CD8-positive, alpha-beta memory T cell (primary cell): ENCODE data around the gene SP9. TPM values are rescaled to one million over a fixed set of nuclear protein-coding genes. Genes with fewer than 3 reads are reported as not detected.

Source experiments
- CTCF ChIA-PET: fragments of 350-600 bp; sonication (Branson Sonifier 250); formaldehyde crosslinking; loops from one replicate; lab custom pipeline; 2021; ENCODE audit warnings: antibody characterized with exemption; lab: Charles Lee
- POLR2A ChIA-PET: fragments of 350-600 bp; sonication (Branson Sonifier 250); formaldehyde crosslinking; loops from one replicate; lab custom pipeline; 2021; ENCODE audit warnings: antibody characterized with exemption; lab: Charles Lee
- DNase-seq, 5 donors: peaks; one replicate each; pipeline versions ENCODE4 v3.0.0 to v3.0.0-alpha.2; 2020 to 2022; ENCODE audit warnings: mixed read lengths in 1 of 5
- H3K27ac ChIP-seq: one replicate; pipeline ENCODE4 v1.7.0; 2013; ENCODE audit warnings: low read depth, mild to moderate bottlenecking, low read length, moderate library complexity
- H3K27me3 ChIP-seq: 2 replicates; pipeline ENCODE4 v1.7.0; 2013; ENCODE audit warnings: low read length, mild to moderate bottlenecking; ENCODE audit not compliant: insufficient read depth, poor library complexity, severe bottlenecking
- H3K36me3 ChIP-seq: 2 replicates; pipeline ENCODE4 v1.7.0; 2013; ENCODE audit warnings: mild to moderate bottlenecking, low read length, moderate library complexity; ENCODE audit not compliant: insufficient read depth
- H3K4me1 ChIP-seq: 2 replicates; pipeline ENCODE4 v1.7.0; 2013; ENCODE audit warnings: mild to moderate bottlenecking, low read length, moderate library complexity; ENCODE audit not compliant: insufficient read depth
- H3K4me3 ChIP-seq: 2 replicates; pipeline ENCODE4 v1.7.0; 2013; ENCODE audit warnings: mild to moderate bottlenecking, low read length
- H3K9me3 ChIP-seq: 2 replicates; pipeline ENCODE4 v1.7.0; 2013; ENCODE audit warnings: mild to moderate bottlenecking, low read length
- H3K27ac Mint-ChIP-seq, 8 donors: one replicate each; pipeline ENCODE4 v1.8.0; 2020 to 2021; ENCODE audit warnings: mixed read lengths in 8 of 8, mild to moderate bottlenecking in 6 of 8, inconsistent platforms in 3 of 8, moderate library complexity in 3 of 8
- H3K27me3 Mint-ChIP-seq, 2 donors: one replicate each; pipeline ENCODE4 v1.8.0; 2020 to 2021; ENCODE audit warnings: mixed read lengths in 2 of 2, mild to moderate bottlenecking in 1 of 2, moderate library complexity in 1 of 2
- H3K36me3 Mint-ChIP-seq, 3 donors: one replicate each; pipeline ENCODE4 v1.8.0; 2020 to 2021; ENCODE audit warnings: mixed read lengths in 3 of 3, inconsistent platforms in 1 of 3, mild to moderate bottlenecking in 1 of 3
- H3K4me1 Mint-ChIP-seq, 3 donors: one replicate each; pipeline ENCODE4 v1.8.0; 2020 to 2021; ENCODE audit warnings: mixed read lengths in 3 of 3, inconsistent platforms in 1 of 3, mild to moderate bottlenecking in 1 of 3
- H3K4me3 Mint-ChIP-seq, 7 donors: one replicate each; pipeline ENCODE4 v1.8.0; 2020 to 2021; ENCODE audit warnings: mixed read lengths in 7 of 7, mild to moderate bottlenecking in 6 of 7, moderate library complexity in 4 of 7, inconsistent platforms in 2 of 7
- H3K9me3 Mint-ChIP-seq, 5 donors: one replicate each; pipeline ENCODE4 v1.8.0; 2020 to 2022; ENCODE audit warnings: mixed read lengths in 5 of 5, mild to moderate bottlenecking in 3 of 5, moderate library complexity in 2 of 5, inconsistent platforms in 1 of 5
- polyA plus RNA-seq: library from polyadenylated mRNA; unstranded; fragments of 300-500 nt; fragmentation: Illumina TruSeq; gene quantifications from one replicate; pipeline ENCODE4 v1.2.3, GENCODE V29; 2021
- total RNA-seq, 2 experiments: library from RNA; stranded (reverse); gene quantifications; one replicate each; pipeline ENCODE4 v1.2.3, GENCODE V29; 2021

SP9 gene
- total RNA-seq (not detected), polyA plus RNA-seq (not detected)

- Histone ChIP-seq H3K27ac (no peak within 1 kb of the TSS), H3K27me3 (peaks cover 89% of the 10 kb centered on the region), H3K4me1 (peaks cover 45% of the 10 kb centered on the region), H3K4me3 (peak within 1 kb of the TSS; percentile 30), H3K36me3 (no peaks in the 10 kb centered on the region), H3K9me3 (no peaks in the 10 kb centered on the region)
- H3K27ac Mint-ChIP-seq: peak within 1 kb of the TSS in 7 of 8 donors; percentile 26 to 88 (median 68)
- H3K9me3 Mint-ChIP-seq: peaks cover 0 to 23% (median 13%) of the 10 kb centered on the region in 5 donors
- DNase-seq: peak in 1 of 5 donors; percentile 45
- peaks cover 0 to 2% (median 2%) of the 10 kb centered on the region in 3 donors for H3K36me3 Mint-ChIP-seq
- CTCF ChIA-PET: interaction anchor here (0.7 to 1.6 kb wide), 2 partner anchors 10 to 932 kb away, joined by 3 to 4 read pairs; no protein-coding TSS in a partner anchor
- peak within 1 kb of the TSS; percentile 61 to 88 (median 74) for H3K4me3 Mint-ChIP-seq
- POLR2A ChIA-PET: no interaction called here
- peaks cover 77 to 79% of the 10 kb centered on the region in 2 donors for H3K27me3 Mint-ChIP-seq
- peaks cover 30 to 51% (median 41%) of the 10 kb centered on the region in 3 donors for H3K4me1 Mint-ChIP-seq
Measured at GRCh38 chr2:174334781-174335251, at the start of gene SP9. SP9 (plus strand) TSS chr2:174334954; CDS start chr2:174335093, 139 bp downstream.

DNA sequence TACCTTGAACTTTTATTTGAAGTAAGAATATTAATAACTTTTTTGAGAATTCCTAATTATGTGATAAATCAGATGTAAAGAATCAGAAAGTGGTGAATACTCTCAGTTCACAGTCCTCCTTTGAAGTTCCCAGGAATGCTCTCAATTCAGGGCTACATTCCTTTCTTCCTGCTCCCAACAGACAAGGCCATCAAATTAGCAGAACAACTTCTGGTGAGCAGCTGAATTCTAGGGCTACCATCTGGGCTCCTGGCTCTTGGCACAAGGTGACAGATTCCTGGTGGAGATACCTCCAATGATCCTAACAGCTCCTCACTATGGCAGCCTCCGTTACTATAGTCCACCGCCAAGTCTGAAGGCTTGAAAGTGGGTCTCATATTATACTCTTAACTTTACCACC is 48.6 kb upstream of the SP9 start:
- no peak for DNase-seq
- peaks cover 24 to 61% of the 10 kb centered on the region in 2 donors for H3K27me3 Mint-ChIP-seq

DNA sequence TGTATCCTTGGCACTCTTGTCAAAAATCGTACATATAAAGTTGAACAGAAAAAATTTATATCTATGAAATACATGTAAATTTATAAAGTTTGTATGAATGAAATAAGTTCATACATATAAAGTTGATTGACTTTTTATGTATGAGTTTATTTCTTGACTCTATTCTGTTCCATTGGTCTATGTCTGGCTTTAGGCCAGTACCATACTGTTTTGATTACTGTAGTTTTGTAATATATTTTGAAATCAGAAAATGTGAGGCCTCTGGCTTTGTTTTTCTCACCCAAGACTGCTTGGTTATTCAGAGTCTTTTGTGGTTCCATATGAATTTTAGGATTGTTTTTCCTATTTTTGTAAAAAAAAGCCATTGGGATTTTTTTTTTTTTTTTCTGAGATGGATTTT is 41.8 kb upstream of the SP9 start:
- peaks cover 17 to 23% of the 10 kb centered on the region in 2 donors for H3K27me3 Mint-ChIP-seq
- Histone ChIP-seq H3K36me3 (no peaks in the 10 kb centered on the region), H3K4me3 (no peak overlapping the region), H3K4me1 (no peaks in the 10 kb centered on the region), H3K27me3 (no peaks in the 10 kb centered on the region), H3K9me3 (no peaks in the 10 kb centered on the region), H3K27ac (no peak overlapping the region)
- no peaks in the 10 kb centered on the region for H3K4me1 Mint-ChIP-seq
- POLR2A ChIA-PET: no interaction called here
- H3K36me3 Mint-ChIP-seq: peaks cover 0 to 10% (median 0%) of the 10 kb centered on the region in 3 donors
- peaks cover 6 to 26% (median 18%) of the 10 kb centered on the region in 5 donors for H3K9me3 Mint-ChIP-seq
- CTCF ChIA-PET: no interaction called here
- no peak overlapping the region for H3K4me3 Mint-ChIP-seq
- DNase-seq: no peak
- no peak overlapping the region for H3K27ac Mint-ChIP-seq

More for the DNA sequence above, 48.6 kb upstream of the SP9 start:
- H3K27me3 ChIP-seq: no peaks in the 10 kb centered on the region
- Mint-ChIP-seq H3K4me3 (no peak overlapping the region), H3K36me3 (no peaks in the 10 kb centered on the region), H3K27ac (no peak overlapping the region), H3K4me1 (no peaks in the 10 kb centered on the region), H3K9me3 (peaks cover 0 to 12% (median 6%) of the 10 kb centered on the region in 5 donors)
- no peaks in the 10 kb centered on the region for H3K36me3 ChIP-seq
- no peak overlapping the region for H3K27ac ChIP-seq
- H3K4me3 ChIP-seq: no peak overlapping the region
- H3K9me3 ChIP-seq: no peaks in the 10 kb centered on the region
- ChIA-PET POLR2A (no interaction called here), CTCF (no interaction called here)
- no peaks in the 10 kb centered on the region for H3K4me1 ChIP-seq

GRCh38 chr2:174300114-174300513 is 34.6 kb upstream of the SP9 start:
- POLR2A ChIA-PET: no interaction called here
- H3K9me3 ChIP-seq: no peaks in the 10 kb centered on the region
- H3K4me3 ChIP-seq: no peak overlapping the region
- no peak overlapping the region for H3K27ac ChIP-seq
- Mint-ChIP-seq H3K27ac (no peak overlapping the region), H3K4me3 (no peak overlapping the region), H3K4me1 (no peaks in the 10 kb centered on the region), H3K36me3 (peaks cover 0 to 2% (median 0%) of the 10 kb centered on the region in 3 donors), H3K27me3 (peaks cover 13 to 14% of the 10 kb centered on the region in 2 donors), H3K9me3 (no peaks in the 10 kb centered on the region)
- no peak for DNase-seq
- peaks cover 3% of the 10 kb centered on the region for H3K27me3 ChIP-seq
- no peaks in the 10 kb centered on the region for H3K36me3 ChIP-seq
- CTCF ChIA-PET: no interaction called here
- H3K4me1 ChIP-seq: no peaks in the 10 kb centered on the region

DNA sequence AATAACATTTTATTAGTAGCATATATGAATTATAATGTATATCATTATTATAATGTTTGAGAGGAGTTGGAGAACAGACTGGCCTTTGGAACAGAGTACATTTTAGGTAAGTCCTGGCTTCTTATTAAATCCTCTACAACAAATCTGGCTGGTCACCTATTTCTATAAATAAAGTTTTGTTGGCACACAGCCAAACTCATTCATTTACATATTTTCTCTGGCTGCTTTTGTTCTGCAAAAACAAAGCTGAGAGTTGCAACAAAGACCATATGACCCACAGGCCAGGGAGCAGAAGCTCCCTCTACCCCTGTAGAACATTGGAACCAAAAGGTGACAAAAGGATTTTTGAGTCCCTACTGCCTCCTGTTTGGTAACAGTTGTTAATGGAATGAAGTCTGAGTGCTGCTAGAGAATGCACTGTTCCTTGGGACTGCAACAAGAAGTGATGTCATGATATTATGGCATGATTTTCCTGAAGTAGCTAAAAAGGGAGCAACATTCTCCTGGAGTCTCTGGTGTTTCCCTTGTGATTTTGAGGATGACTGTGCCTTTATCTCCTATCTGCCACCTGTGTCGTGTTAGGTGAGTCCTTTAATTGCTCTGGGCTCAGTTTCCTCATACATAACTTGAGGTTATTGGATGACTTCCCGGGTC is 22.0 kb upstream of the SP9 start:
- DNase-seq: no peak
- Histone ChIP-seq H3K27ac (no peak overlapping the region), H3K4me1 (no peaks in the 10 kb centered on the region), H3K27me3 (peaks cover 5% of the 10 kb centered on the region), H3K9me3 (no peaks in the 10 kb centered on the region), H3K4me3 (no peak overlapping the region), H3K36me3 (no peaks in the 10 kb centered on the region)
- H3K4me1 Mint-ChIP-seq: no peaks in the 10 kb centered on the region
- peaks cover 45 to 82% of the 10 kb centered on the region in 2 donors for H3K27me3 Mint-ChIP-seq
- H3K27ac Mint-ChIP-seq: no peak overlapping the region
- ChIA-PET POLR2A (no interaction called here), CTCF (no interaction called here)
- peaks cover 0 to 2% (median 0%) of the 10 kb centered on the region in 5 donors for H3K9me3 Mint-ChIP-seq
- no peaks in the 10 kb centered on the region for H3K36me3 Mint-ChIP-seq
- H3K4me3 Mint-ChIP-seq: no peak overlapping the region

GRCh38 chr2:174322149-174322548 is 12.6 kb upstream of the SP9 start:
- Mint-ChIP-seq H3K36me3 (no peaks in the 10 kb centered on the region), H3K27ac (no peak overlapping the region), H3K9me3 (peaks cover 0 to 3% (median 0%) of the 10 kb centered on the region in 5 donors), H3K27me3 (peaks cover 49 to 84% of the 10 kb centered on the region in 2 donors), H3K4me3 (no peak overlapping the region), H3K4me1 (peaks cover 7 to 16% (median 12%) of the 10 kb centered on the region in 3 donors)
- CTCF ChIA-PET: no interaction called here
- Histone ChIP-seq H3K4me1 (peaks cover 10% of the 10 kb centered on the region), H3K27me3 (peaks cover 30% of the 10 kb centered on the region), H3K9me3 (no peaks in the 10 kb centered on the region), H3K27ac (no peak overlapping the region), H3K36me3 (no peaks in the 10 kb centered on the region), H3K4me3 (no peak overlapping the region)
- POLR2A ChIA-PET: no interaction called here
- no peak for DNase-seq

DNA sequence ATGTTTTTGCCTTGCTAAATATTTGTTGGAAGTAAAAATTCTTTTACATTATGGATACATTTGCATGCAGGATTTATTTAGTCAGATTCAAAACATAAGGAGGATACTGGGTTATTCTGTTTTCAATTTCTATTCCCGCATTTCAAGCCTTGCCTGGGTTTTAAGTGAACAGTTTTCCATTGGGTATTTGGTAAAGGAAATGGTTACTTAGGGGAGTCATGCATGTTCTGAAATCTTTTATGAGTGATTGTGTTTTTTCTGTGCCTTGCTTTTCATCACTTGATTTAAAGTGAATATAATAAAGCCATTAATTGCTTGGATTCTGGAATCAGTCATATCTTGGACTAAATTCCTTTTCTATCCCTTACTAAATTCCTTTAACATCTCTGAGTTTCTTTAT is 12.0 kb upstream of the SP9 start:
- Mint-ChIP-seq H3K27ac (no peak overlapping the region), H3K4me1 (peaks cover 13 to 22% (median 18%) of the 10 kb centered on the region in 3 donors), H3K27me3 (peaks cover 55 to 84% of the 10 kb centered on the region in 2 donors), H3K36me3 (no peaks in the 10 kb centered on the region), H3K9me3 (peaks cover 0 to 3% (median under 1%) of the 10 kb centered on the region in 5 donors), H3K4me3 (no peak overlapping the region)
- no peak for DNase-seq
- CTCF ChIA-PET: no interaction called here
- no peaks in the 10 kb centered on the region for H3K9me3 ChIP-seq
- no peak overlapping the region for H3K27ac ChIP-seq
- H3K36me3 ChIP-seq: no peaks in the 10 kb centered on the region
- H3K4me3 ChIP-seq: no peak overlapping the region
- peaks cover 36% of the 10 kb centered on the region for H3K27me3 ChIP-seq
- POLR2A ChIA-PET: no interaction called here
- peaks cover 16% of the 10 kb centered on the region for H3K4me1 ChIP-seq

- Histone ChIP-seq H3K4me1 (peaks cover 21% of the 10 kb centered on the region), H3K27ac (no peak overlapping the region), H3K36me3 (no peaks in the 10 kb centered on the region), H3K27me3 (peaks cover 51% of the 10 kb centered on the region), H3K9me3 (no peaks in the 10 kb centered on the region), H3K4me3 (no peak overlapping the region)
- ChIA-PET POLR2A (no interaction called here), CTCF (interaction anchor here (1.1 to 1.3 kb wide), 4 partner anchors 10 to 17 kb away, joined by 3 to 10 read pairs (median 4); partner anchors contain the start of gene SP9)
- H3K9me3 Mint-ChIP-seq: peaks cover 0 to 9% (median 5%) of the 10 kb centered on the region in 5 donors
- H3K27ac Mint-ChIP-seq: peak overlapping the region in 1 of 8 donors; percentile 21
- H3K27me3 Mint-ChIP-seq: peaks cover 63 to 90% of the 10 kb centered on the region in 2 donors
- DNase-seq: no peak
- H3K36me3 Mint-ChIP-seq: no peaks in the 10 kb centered on the region
- H3K4me1 Mint-ChIP-seq: peaks cover 25 to 37% (median 25%) of the 10 kb centered on the region in 3 donors
- H3K4me3 Mint-ChIP-seq: no peak overlapping the region
Measured at GRCh38 chr2:174324530-174324929, 10.2 kb upstream of the SP9 start.
